A549 (cell line): Measurements from ENCODE around the gene U2SURP.

Source experiments
- CBX8 ChIP-seq: fragments of 200-600 bp; sonication (generic); IDR thresholded peaks from 2 replicates; pipeline ENCODE4 v1.6.1; 2016
- CHD2 ChIP-seq: fragments of 150-350 bp; IDR thresholded peaks from 2 replicates; pipeline ENCODE4 v1.6.1; 2014; ENCODE audit warnings: low read length; ENCODE audit not compliant: partially characterized antibody
- E2F6 ChIP-seq: IDR thresholded peaks from 2 replicates; pipeline ENCODE4 v1.6.1; 2012; ENCODE audit warnings: low read depth, borderline replicate concordance
- EP300 ChIP-seq, 2 experiments: fragments of >200 bp; sonication (Bioruptor Twin); formaldehyde crosslinking; IDR thresholded peaks; 2 replicates in 1 of 2; 3 replicates in 1 of 2; pipeline ENCODE4 v1.6.1; 2016 to 2017
- MAX ChIP-seq: IDR thresholded peaks from 2 replicates; pipeline ENCODE4 v1.6.1; 2012
- POLR2A ChIP-seq: IDR thresholded peaks from 2 replicates; pipeline ENCODE4 v1.6.1; 2012; ENCODE audit warnings: mild to moderate bottlenecking, low read length
- RAD21 ChIP-seq, 2 experiments: fragments of >200 bp in 1 of 2; sonication (Bioruptor Twin) in 1 of 2; formaldehyde crosslinking in 1 of 2; IDR thresholded peaks in 1 of 2; conservative IDR thresholded peaks in 1 of 2; 2 replicates in 1 of 2; 3 replicates in 1 of 2; pipeline ENCODE4 v1.6.1; 2012 to 2018; ENCODE audit warnings: inconsistent platforms in 1 of 2
- RCOR1 ChIP-seq: fragments of 150-350 bp; IDR thresholded peaks from 2 replicates; pipeline ENCODE4 v1.6.1; 2014; ENCODE audit warnings: antibody characterized with exemption, low read length, low read depth
- TF ChIP-seq, protein P1 (sequence below): fragments of >200 bp; sonication (Bioruptor Twin); formaldehyde crosslinking; IDR thresholded peaks from 3 replicates; pipeline ENCODE4 v1.5.1; 2016

- TF ChIP-seq RAD21 (conservative IDR thresholded peaks at IDR 0.05 in 1 of 2, IDR thresholded peaks at IDR 0.05 in 1 of 2) = no peak
- TF ChIP-seq, protein P1, sequence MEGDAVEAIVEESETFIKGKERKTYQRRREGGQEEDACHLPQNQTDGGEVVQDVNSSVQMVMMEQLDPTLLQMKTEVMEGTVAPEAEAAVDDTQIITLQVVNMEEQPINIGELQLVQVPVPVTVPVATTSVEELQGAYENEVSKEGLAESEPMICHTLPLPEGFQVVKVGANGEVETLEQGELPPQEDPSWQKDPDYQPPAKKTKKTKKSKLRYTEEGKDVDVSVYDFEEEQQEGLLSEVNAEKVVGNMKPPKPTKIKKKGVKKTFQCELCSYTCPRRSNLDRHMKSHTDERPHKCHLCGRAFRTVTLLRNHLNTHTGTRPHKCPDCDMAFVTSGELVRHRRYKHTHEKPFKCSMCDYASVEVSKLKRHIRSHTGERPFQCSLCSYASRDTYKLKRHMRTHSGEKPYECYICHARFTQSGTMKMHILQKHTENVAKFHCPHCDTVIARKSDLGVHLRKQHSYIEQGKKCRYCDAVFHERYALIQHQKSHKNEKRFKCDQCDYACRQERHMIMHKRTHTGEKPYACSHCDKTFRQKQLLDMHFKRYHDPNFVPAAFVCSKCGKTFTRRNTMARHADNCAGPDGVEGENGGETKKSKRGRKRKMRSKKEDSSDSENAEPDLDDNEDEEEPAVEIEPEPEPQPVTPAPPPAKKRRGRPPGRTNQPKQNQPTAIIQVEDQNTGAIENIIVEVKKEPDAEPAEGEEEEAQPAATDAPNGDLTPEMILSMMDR = no peak
- TF ChIP-seq EP300 (IDR thresholded peaks at IDR 0.05) = no peak
- no peak for TF ChIP-seq RCOR1
- no peak for TF ChIP-seq CBX8
- no peak for TF ChIP-seq MAX
- TF ChIP-seq CHD2 = no peak
- no peak for TF ChIP-seq POLR2A
- no peak for TF ChIP-seq E2F6
Observed at GRCh38 chr3:142984255-142984654, 17.1 kb upstream of the U2SURP start.
